Mesenteric fat pad (tissue), 1 donor: Measurements from ENCODE around the gene COQ8A. TPM values are rescaled to one million over a fixed set of nuclear protein-coding genes. Genes with fewer than 3 reads are reported as not detected.

Experiments used
- DNase-seq: peaks from one replicate; pipeline ENCODE4 v3.0.0-alpha.2; 2020; ENCODE audit warnings: low spot score
- long read RNA-seq: library from polyadenylated mRNA; unstranded; transcript quantifications from one replicate; pipeline ENCODE4 v2.0.0, GENCODE V29; 2020
- total RNA-seq: library from RNA; stranded (reverse); fragmentation: NEBNext Ultra II Directional; extraction: Animal tissue kit (Norgen Biotek cat#: 25700); gene quantifications from one replicate; pipeline ENCODE4 v1.2.1, GENCODE V29; 2021
- donor health status: DM: yes; HTN: yes; CAD: no.

COQ8A gene
- 62.0 TPM for total RNA-seq
- long read RNA-seq, transcript COQ8A-201 (15 exons, 2,872 nt): major isoform, 177 of 265 reads
- long read RNA-seq, partial matches to known transcripts: 50 of 265 reads
- long read RNA-seq, other reads (novel, unspliced or antisense): 36 of 265 reads

GRCh38 chr1:226940029-226940805 lies at the start of gene COQ8A:
Gene COQ8A (plus strand): TSS chr1:226940294. CDS start chr1:226961386, 21,092 bp downstream.
- DNase-seq: peak; percentile 100

GRCh38 chr1:226890331-226891108 lies 49.6 kb upstream of the COQ8A start:
- peak; percentile 65 for DNase-seq

- peak; percentile 45 for DNase-seq
Observed at GRCh38 chr1:226891346-226891745, 48.7 kb upstream of the COQ8A start.

- DNase-seq: no peak
Observed at GRCh38 chr1:226891846-226892523, 48.1 kb upstream of the COQ8A start.

GRCh38 chr1:226892524-226892875 lies 47.6 kb upstream of the COQ8A start:
- no peak for DNase-seq

- no peak for DNase-seq
Observed at GRCh38 chr1:226893936-226894335, 46.2 kb upstream of the COQ8A start.

GRCh38 chr1:226894826-226895225 lies 45.3 kb upstream of the COQ8A start:
- no peak for DNase-seq

- no peak for DNase-seq
Observed at GRCh38 chr1:226895644-226896043, 44.5 kb upstream of the COQ8A start.

GRCh38 chr1:226898246-226898645 lies 41.8 kb upstream of the COQ8A start:
- DNase-seq: no peak

- no peak for DNase-seq
Observed at GRCh38 chr1:226901421-226901820, 38.7 kb upstream of the COQ8A start.

GRCh38 chr1:226902601-226903000 lies 37.5 kb upstream of the COQ8A start:
- no peak for DNase-seq

GRCh38 chr1:226903819-226904716 lies 36.0 kb upstream of the COQ8A start:
- DNase-seq: no peak

GRCh38 chr1:226904772-226905171 lies 35.3 kb upstream of the COQ8A start:
- no peak for DNase-seq

GRCh38 chr1:226908419-226908818 lies 31.7 kb upstream of the COQ8A start:
- no peak for DNase-seq

- no peak for DNase-seq
Observed at GRCh38 chr1:226908913-226909312, 31.2 kb upstream of the COQ8A start.

GRCh38 chr1:226912587-226913176 lies 27.4 kb upstream of the COQ8A start:
- no peak for DNase-seq

- DNase-seq: no peak
Observed at GRCh38 chr1:226915672-226915995, 24.5 kb upstream of the COQ8A start.

- no peak for DNase-seq
Observed at GRCh38 chr1:226916497-226916896, 23.6 kb upstream of the COQ8A start.

- no peak for DNase-seq
Observed at GRCh38 chr1:226919587-226919986, 20.5 kb upstream of the COQ8A start.

- DNase-seq: no peak
Observed at GRCh38 chr1:226919995-226920394, 20.1 kb upstream of the COQ8A start.
